Measurements from ENCODE around the gene HCRTR1. TPM values are rescaled to one million over a fixed set of nuclear protein-coding genes. Genes with fewer than 3 reads are reported as not detected.

Gene HCRTR1
- total and polyA plus RNA-seq, 2 of the 8 experiments (the other 6 are each of a cell fraction or from before 2014, with no cell fraction given) = 0.35 to 0.39 TPM

- Histone ChIP-seq H3K56ac (replicated peaks; ENCODE audit: insufficient read length, low read depth, low read length) (no peak overlapping the region), H3K4ac (replicated peaks; ENCODE audit: insufficient read length, low read depth, low read length) (no peak overlapping the region), H2BK5ac (ENCODE audit: low read depth, low read length) (no peak overlapping the region), H3K23me2 (ENCODE audit: low read depth, low read length) (no peaks in the 10 kb centered on the region; the same call in 1 of the 2 replicates), H3K9ac (replicated peaks in 1 of 4; ENCODE audit: extremely low read depth in 1 of 4, low read depth in 3 of 4, low read length in 3 of 4) (no peak overlapping the region), H2BK15ac (ENCODE audit: low read length) (no peak overlapping the region), H3K9me3 (ENCODE audit: insufficient read depth in 2 of 2, low read depth in 1 of 2, low read length in 1 of 2) (no peaks in the 10 kb centered on the region), H2AK5ac (ENCODE audit: low read depth, low read length) (no peak overlapping the region), H3K4me3 (ENCODE audit: extremely low read depth in 1 of 4, insufficient read depth in 2 of 4, low read depth in 3 of 4, low read length in 4 of 4) (no peak overlapping the region), H2BK120ac (replicated peaks; ENCODE audit: low read depth, low read length) (no peak overlapping the region), H4K8ac (ENCODE audit: extremely low read depth, insufficient read depth, low read length) (no peak overlapping the region), H2BK12ac (ENCODE audit: low read depth, low read length) (peak overlapping the region; percentile 84; the same call in 1 of the 2 replicates), H2BK20ac (ENCODE audit: low read length) (peak overlapping the region; percentile 72; the same call in 1 of the 2 replicates), H3K18ac (ENCODE audit: extremely low read depth, low read length) (no peak overlapping the region), H3K4me2 (ENCODE audit: insufficient read depth in 1 of 2, low read depth in 2 of 2, low read length in 2 of 2) (no peak overlapping the region; a peak in 1 of 4 replicates), H3K79me1 (ENCODE audit: low read depth, low read length) (no peaks in the 10 kb centered on the region), H3K14ac (ENCODE audit: insufficient read length) (no peak overlapping the region), H3K79me2 (ENCODE audit: control insufficient read depth in 1 of 2, insufficient read depth in 2 of 2, low read length in 2 of 2) (no peaks in the 10 kb centered on the region), H3K23ac (ENCODE audit: insufficient read length) (no peak overlapping the region), H3K4me1 (replicated peaks in 1 of 4; ENCODE audit: control insufficient read depth in 3 of 4, insufficient read depth in 4 of 4, low read length in 3 of 4) (peaks cover 7 to 43% (median 24%) of the 10 kb centered on the region in 4 experiments), H2AFZ (ENCODE audit: low read length) (no peak overlapping the region), H4K5ac (ENCODE audit: insufficient read length, low read depth, low read length) (no peak overlapping the region), H3K36me3 (ENCODE audit: control insufficient read depth in 2 of 4, insufficient read depth in 4 of 4, low read length in 3 of 4) (no peaks in the 10 kb centered on the region), H4K91ac (replicated peaks; ENCODE audit: insufficient read length, low read length) (no peak overlapping the region), H4K20me1 (replicated peaks in 1 of 2; ENCODE audit: control insufficient read depth in 1 of 2, insufficient read depth in 2 of 2, low read length in 2 of 2) (no peaks in the 10 kb centered on the region), H3K27ac (ENCODE audit: low read depth, low read length) (no peak overlapping the region), H3K27me3 (replicated peaks in 1 of 4; ENCODE audit: control insufficient read depth in 3 of 4, extremely low read depth in 1 of 4, insufficient read depth in 3 of 4, low read length in 3 of 4) (peaks cover 0 to 2% (median 0%) of the 10 kb centered on the region in 4 experiments; a peak in 1 of 7 replicates)
- CTCF ChIA-PET (ENCODE audit: partially characterized antibody) = interaction anchor here (0.6 to 2.1 kb wide), 16 partner anchors 8 to 818 kb away, joined by 3 to 9 read pairs (median 4); no protein-coding TSS in a partner anchor
- DNase-seq (ENCODE audit: low read depth in 1 of 2, low spot score in 2 of 2) (peak in 1 of 2 experiments; percentile 35), FAIRE-seq (no peak)
- POLR2A ChIA-PET (ENCODE audit: partially characterized antibody) = interaction anchor here (0.9 to 1.7 kb wide), 3 partner anchors 15 to 70 kb away, joined by 4 to 6 read pairs (median 4); partner anchors contain the start of gene PEF1
- 82% methylated on average over 12 of the region's 15 CpGs; no CpG with 5 or more reads in 1 of the 2 experiments for WGBS, 2 experiments (ENCODE audit: extremely low coverage in 1 of 2, insufficient coverage in 1 of 2, insufficient read length in 1 of 2, insufficient replicate concordance in 2 of 2, low coverage in 1 of 2, low lambda C conversion rate in 2 of 2, missing lambda C conversion rate in 1 of 2)
- no peak for TF ChIP-seq TEAD4 (IDR thresholded peaks at IDR 0.05; ENCODE audit: low read depth, low read length)
- TF ChIP-seq SRF (IDR thresholded peaks at IDR 0.05; ENCODE audit: low read depth, low read length) = no peak
- TF ChIP-seq KDM4A (IDR thresholded peaks at IDR 0.05; ENCODE audit: low read depth, low read length, severe bottlenecking) = no peak
- TF ChIP-seq HDAC6 (IDR thresholded peaks at IDR 0.05; ENCODE audit: low read depth, low read length) = no peak
Measured at GRCh38 chr1:31580891-31581603, 36.4 kb upstream of the HCRTR1 start.
